Smooth muscle cell (in vitro differentiated cells): ENCODE results near the gene CACNA2D3. TPM values are rescaled to one million over a fixed set of nuclear protein-coding genes. Genes with fewer than 3 reads are reported as not detected.

Source experiments
- DNase-seq: peaks from one replicate; lab custom pipeline; 2025; ENCODE audit not compliant: unreplicated experiment; lab: John Stamatoyannopoulos, UW
- H2AFZ ChIP-seq: fragments of 200-600 bp; sonication (generic); 2 replicates; pipeline ENCODE4 v1.6.0; 2016; ENCODE audit warnings: antibody characterized with exemption, low read depth, mild to moderate bottlenecking
- H3F3A ChIP-seq: fragments of 200-600 bp; sonication (generic); 2 replicates; pipeline ENCODE4 v1.6.0; 2017; ENCODE audit warnings: antibody characterized with exemption, low read depth
- H3K27ac ChIP-seq: fragments of 200-600 bp; sonication (generic); 2 replicates; pipeline ENCODE4 v1.5.1; 2016; ENCODE audit warnings: low read depth, mild to moderate bottlenecking
- H3K27me3 ChIP-seq: fragments of 200-600 bp; sonication (generic); 2 replicates; pipeline ENCODE4 v1.6.1; 2016; ENCODE audit warnings: low read depth, mild to moderate bottlenecking
- H3K36me3 ChIP-seq: fragments of 200-600 bp; sonication (generic); 2 replicates; pipeline ENCODE4 v1.5.1; 2016; ENCODE audit warnings: low read depth
- H3K4me1 ChIP-seq: fragments of 200-600 bp; sonication (generic); 2 replicates; pipeline ENCODE4 v1.5.1; 2016; ENCODE audit warnings: low read depth
- H3K4me2 ChIP-seq: fragments of 200-600 bp; sonication (generic); 2 replicates; pipeline ENCODE4 v1.6.0; 2016; ENCODE audit warnings: mild to moderate bottlenecking
- H3K4me3 ChIP-seq: fragments of 200-600 bp; sonication (generic); 2 replicates; pipeline ENCODE4 v1.5.1; 2016; ENCODE audit warnings: mild to moderate bottlenecking
- H3K79me2 ChIP-seq: fragments of 200-600 bp; sonication (generic); 2 replicates; pipeline ENCODE4 v1.6.0; 2016; ENCODE audit warnings: low read depth, mild to moderate bottlenecking
- H3K9ac ChIP-seq: fragments of 200-600 bp; sonication (generic); 2 replicates; pipeline ENCODE4 v1.6.0; 2016; ENCODE audit warnings: low read depth
- H3K9me3 ChIP-seq: fragments of 200-600 bp; sonication (generic); replicated peaks from 2 replicates; pipeline ENCODE4 v1.5.1; 2016; ENCODE audit warnings: low read depth
- H4K20me1 ChIP-seq: fragments of 200-600 bp; sonication (generic); 2 replicates; pipeline ENCODE4 v1.6.0; 2016; ENCODE audit warnings: low read depth
- WGBS: methylation state at CpG from one replicate; pipeline ENCODE4 v1.1.7; 2016; ENCODE audit warnings: low lambda C conversion rate; 5-methylcytosine and 5-hydroxymethylcytosine counted together
- polyA plus RNA-seq: library from polyadenylated mRNA; unstranded; fragments of >200 nt; fragmentation: Nextera tagmentation; extraction: Ambion mirVana; gene quantifications from 2 replicates; pipeline ENCODE4 v1.2.1, GENCODE V29; 2016
- total RNA-seq: library from RNA; depleted of rRNA; stranded (reverse); fragments of >200 nt; gene quantifications from 2 replicates; pipeline ENCODE4 v1.2.3, GENCODE V29; 2014
- TF ChIP-seq, protein P1 (sequence below): fragments of 200-600 bp; sonication (generic); IDR thresholded peaks from 2 replicates; pipeline ENCODE4 v1.5.1; 2017; ENCODE audit warnings: borderline replicate concordance, mild to moderate bottlenecking, antibody characterized with exemption; ENCODE audit not compliant: insufficient read depth, poor library complexity, severe bottlenecking

Gene CACNA2D3
- total and polyA plus RNA-seq, 2 experiments from 2014 or later, result 0.15 to 0.90 TPM

DNA sequence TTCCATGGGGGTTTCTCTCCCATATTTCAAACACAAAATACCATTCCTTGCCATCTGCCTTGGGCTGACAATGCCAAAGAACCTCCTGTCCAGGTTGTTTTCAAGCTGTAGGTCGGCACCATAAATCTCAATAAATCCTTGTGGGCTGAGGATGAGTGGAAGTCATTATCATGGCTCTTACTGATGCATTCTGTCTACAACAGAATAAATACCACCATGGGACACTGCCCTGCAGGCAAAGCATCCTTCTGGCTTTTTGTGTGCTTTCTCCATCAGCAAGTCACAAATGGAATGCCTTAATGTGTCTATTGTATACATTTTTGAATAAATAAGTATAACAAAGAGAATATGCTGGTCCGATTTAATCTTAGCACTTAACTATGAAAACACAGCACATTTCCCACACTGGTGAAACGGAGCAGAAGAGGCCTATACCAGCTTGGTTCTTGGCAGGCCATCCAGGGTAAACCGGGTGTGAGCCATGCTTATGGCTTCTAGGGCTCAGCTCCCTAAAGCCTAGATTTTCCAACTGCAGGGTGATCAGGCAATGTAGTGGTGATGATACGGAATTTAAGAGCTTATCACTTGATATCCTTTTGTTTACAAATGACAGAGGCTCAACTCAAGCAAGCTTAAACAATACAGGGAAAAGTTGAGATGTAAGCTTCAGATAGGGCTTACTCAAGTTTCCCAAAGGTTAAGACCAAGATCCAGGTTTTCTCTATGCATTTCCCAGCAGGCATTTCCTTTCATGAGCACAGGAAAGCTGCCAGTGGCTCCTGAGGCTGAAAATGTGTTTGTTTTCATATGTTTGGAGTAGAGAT, 938.8 kb downstream of the CACNA2D3 start:
- Histone ChIP-seq H3K9ac (no peak overlapping the region), H3K4me2 (no peak overlapping the region), H3K27ac (no peak overlapping the region), H3K4me1 (peaks cover 3% of the 10 kb centered on the region), H3F3A (peaks cover 2% of the 10 kb centered on the region), H3K4me3 (no peak overlapping the region), H4K20me1 (no peaks in the 10 kb centered on the region), H3K79me2 (no peaks in the 10 kb centered on the region), H2AFZ (no peak overlapping the region), H3K27me3 (no peaks in the 10 kb centered on the region), H3K36me3 (no peaks in the 10 kb centered on the region), H3K9me3 (no peaks in the 10 kb centered on the region)
- 81% methylated on average over 5 of the region's 5 CpGs for WGBS
- TF ChIP-seq, protein P1, sequence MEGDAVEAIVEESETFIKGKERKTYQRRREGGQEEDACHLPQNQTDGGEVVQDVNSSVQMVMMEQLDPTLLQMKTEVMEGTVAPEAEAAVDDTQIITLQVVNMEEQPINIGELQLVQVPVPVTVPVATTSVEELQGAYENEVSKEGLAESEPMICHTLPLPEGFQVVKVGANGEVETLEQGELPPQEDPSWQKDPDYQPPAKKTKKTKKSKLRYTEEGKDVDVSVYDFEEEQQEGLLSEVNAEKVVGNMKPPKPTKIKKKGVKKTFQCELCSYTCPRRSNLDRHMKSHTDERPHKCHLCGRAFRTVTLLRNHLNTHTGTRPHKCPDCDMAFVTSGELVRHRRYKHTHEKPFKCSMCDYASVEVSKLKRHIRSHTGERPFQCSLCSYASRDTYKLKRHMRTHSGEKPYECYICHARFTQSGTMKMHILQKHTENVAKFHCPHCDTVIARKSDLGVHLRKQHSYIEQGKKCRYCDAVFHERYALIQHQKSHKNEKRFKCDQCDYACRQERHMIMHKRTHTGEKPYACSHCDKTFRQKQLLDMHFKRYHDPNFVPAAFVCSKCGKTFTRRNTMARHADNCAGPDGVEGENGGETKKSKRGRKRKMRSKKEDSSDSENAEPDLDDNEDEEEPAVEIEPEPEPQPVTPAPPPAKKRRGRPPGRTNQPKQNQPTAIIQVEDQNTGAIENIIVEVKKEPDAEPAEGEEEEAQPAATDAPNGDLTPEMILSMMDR, result no peak
- no peak for DNase-seq

- WGBS, result 66% methylated on average over 2 of the region's 2 CpGs
- H4K20me1 ChIP-seq, result no peaks in the 10 kb centered on the region
Measured at GRCh38 chr3:55061720-55062034, 939.3 kb downstream of the CACNA2D3 start.

GRCh38 chr3:55064164-55064563, 941.8 kb downstream of the CACNA2D3 start:
- Histone ChIP-seq H4K20me1 (no peaks in the 10 kb centered on the region), H3K9ac (no peak overlapping the region), H3K9me3 (no peaks in the 10 kb centered on the region), H3F3A (peaks cover 9% of the 10 kb centered on the region), H3K79me2 (no peaks in the 10 kb centered on the region), H2AFZ (no peak overlapping the region), H3K27ac (no peak overlapping the region), H3K27me3 (no peaks in the 10 kb centered on the region), H3K4me3 (no peak overlapping the region), H3K4me1 (peaks cover 3% of the 10 kb centered on the region), H3K36me3 (no peaks in the 10 kb centered on the region), H3K4me2 (no peak overlapping the region)
- TF ChIP-seq, protein P1, result no peak
- WGBS, result 93% methylated on average over 2 of the region's 2 CpGs
- no peak for DNase-seq

More at GRCh38 chr3:55061720-55062034, 939.3 kb downstream of the CACNA2D3 start:
- Histone ChIP-seq H3K27ac (no peak overlapping the region), H3K36me3 (no peaks in the 10 kb centered on the region), H3K27me3 (no peaks in the 10 kb centered on the region), H3K4me2 (no peak overlapping the region), H3K9ac (no peak overlapping the region), H3F3A (peaks cover 7% of the 10 kb centered on the region), H3K79me2 (no peaks in the 10 kb centered on the region), H2AFZ (no peak overlapping the region), H3K4me1 (peaks cover 3% of the 10 kb centered on the region), H3K9me3 (no peaks in the 10 kb centered on the region), H3K4me3 (no peak overlapping the region)
- no peak for DNase-seq
- TF ChIP-seq, protein P1, result no peak

- Histone ChIP-seq H3K4me1 (peaks cover 3% of the 10 kb centered on the region), H3K27me3 (no peaks in the 10 kb centered on the region), H3K4me2 (no peak overlapping the region), H4K20me1 (no peaks in the 10 kb centered on the region), H3K9ac (peak overlapping the region; percentile 58), H3K9me3 (no peaks in the 10 kb centered on the region), H3F3A (peaks cover 9% of the 10 kb centered on the region), H3K36me3 (no peaks in the 10 kb centered on the region), H3K27ac (peak overlapping the region; percentile 71), H2AFZ (no peak overlapping the region), H3K79me2 (no peaks in the 10 kb centered on the region), H3K4me3 (no peak overlapping the region)
- no peak for DNase-seq
- WGBS, result 24% methylated on average over 4 of the region's 4 CpGs
- TF ChIP-seq, protein P1, result no peak
Measured at GRCh38 chr3:55065331-55065730, 943.0 kb downstream of the CACNA2D3 start.
